Activated T-cell treated with anti-CD3 and anti-CD28 coated beads, Interleukin-2, amount 50 U/mL, for 48 hours (primary cell): ENCODE results near the gene NCOA7.
"Not testable (repeated sequence)": the region's sequence is repeated elsewhere in the genome, so short reads cannot be mapped to it uniquely, and the experiment has no call there.

Source experiments
- DNase-seq, 2 experiments: peaks; one replicate each; pipeline ENCODE4 v3.0.0-alpha.2; 2020

Gene NCOA7

GRCh38 chr6:125927761-125928160, 137.0 kb downstream of the NCOA7 start:
- no peak for DNase-seq

- DNase-seq: no peak
Observed at GRCh38 chr6:125930765-125931418, 140.1 kb downstream of the NCOA7 start.

- DNase-seq: no peak
Observed at GRCh38 chr6:125931733-125932450, 141.1 kb downstream of the NCOA7 start.

- no peak for DNase-seq
Observed at GRCh38 chr6:125932451-125932795, 141.7 kb downstream of the NCOA7 start.

GRCh38 chr6:125935520-125935919, 144.8 kb downstream of the NCOA7 start:
- DNase-seq: not testable (repeated sequence)

GRCh38 chr6:125939026-125939425, 148.3 kb downstream of the NCOA7 start:
- DNase-seq: no peak

GRCh38 chr6:125939791-125940190, 149.0 kb downstream of the NCOA7 start:
- DNase-seq: no peak

- no peak for DNase-seq
Observed at GRCh38 chr6:125940247-125941041, 149.7 kb downstream of the NCOA7 start.

- no peak for DNase-seq
Observed at GRCh38 chr6:125942672-125943527, 152.1 kb downstream of the NCOA7 start.

GRCh38 chr6:125943528-125944433, 153.0 kb downstream of the NCOA7 start:
- DNase-seq: no peak

GRCh38 chr6:125944434-125944816, 153.7 kb downstream of the NCOA7 start:
- no peak for DNase-seq

GRCh38 chr6:125944896-125945295, 154.1 kb downstream of the NCOA7 start:
- no peak for DNase-seq

GRCh38 chr6:125945378-125946141, 154.8 kb downstream of the NCOA7 start:
- no peak for DNase-seq

GRCh38 chr6:125947615-125948014, 156.9 kb downstream of the NCOA7 start:
- no peak for DNase-seq

- DNase-seq: no peak
Observed at GRCh38 chr6:125948455-125948854, 157.7 kb downstream of the NCOA7 start.

- DNase-seq: no peak
Observed at GRCh38 chr6:125949069-125949468, 158.3 kb downstream of the NCOA7 start.

GRCh38 chr6:125950293-125950692, 159.5 kb downstream of the NCOA7 start:
- DNase-seq: no peak

- not testable (repeated sequence) for DNase-seq
Observed at GRCh38 chr6:125950716-125951115, 160.0 kb downstream of the NCOA7 start.

GRCh38 chr6:125951323-125951722, 160.6 kb downstream of the NCOA7 start:
- DNase-seq: no peak

GRCh38 chr6:125952764-125953501, 162.2 kb downstream of the NCOA7 start:
- peak; percentile 37 to 54 for DNase-seq
